Left hindlimb (tissue), 1 donor: ENCODE measurements around the gene MRPS10.
A peak's percentile ranks its signal among the peaks of the same experiment; 100 is the strongest.
"Not testable (repeated sequence)": the region's sequence is repeated elsewhere in the genome, so short reads cannot be mapped to it uniquely, and the experiment has no call there.

ENCODE experiments used
- DNase-seq: peaks from one replicate; pipeline ENCODE4 v3.0.0-alpha.2; 2018

MRPS10 gene

DNA sequence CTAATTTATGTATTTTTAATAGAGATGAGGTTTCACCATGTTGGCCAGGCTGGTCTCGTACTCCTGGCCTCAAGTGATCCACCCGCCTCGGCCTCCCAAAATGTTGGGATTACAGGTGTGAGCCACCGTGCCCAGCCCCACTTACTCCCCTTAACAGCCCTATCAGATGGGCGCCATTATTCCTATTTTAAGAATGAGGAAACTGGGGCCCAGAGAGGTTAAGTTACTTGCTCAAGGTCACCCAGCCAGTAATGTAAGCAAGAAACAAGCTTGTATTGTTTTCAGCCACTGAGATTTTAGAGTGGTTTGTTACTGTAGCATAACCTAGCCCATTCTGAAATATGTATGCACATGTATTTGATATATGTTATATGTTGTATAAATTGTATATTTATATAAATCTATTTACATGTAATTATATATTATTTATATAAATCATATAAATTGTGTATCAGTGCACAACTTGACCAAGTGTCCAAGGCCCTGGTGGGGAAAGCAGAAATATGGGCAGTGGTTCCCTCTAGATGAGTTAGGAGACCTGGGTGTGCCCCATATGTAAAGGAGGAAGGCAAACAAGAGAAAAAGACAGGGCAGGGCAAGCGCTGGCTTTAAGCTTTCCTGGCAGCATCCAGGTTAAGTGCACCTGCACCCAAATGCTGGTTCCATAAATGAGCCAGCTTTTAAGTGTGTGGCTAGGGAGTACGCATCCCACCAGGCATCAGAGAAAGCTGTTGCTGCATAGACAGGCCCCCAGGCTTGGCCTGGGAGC, 45.7 kb downstream of the MRPS10 start:
- DNase-seq = no peak

DNA sequence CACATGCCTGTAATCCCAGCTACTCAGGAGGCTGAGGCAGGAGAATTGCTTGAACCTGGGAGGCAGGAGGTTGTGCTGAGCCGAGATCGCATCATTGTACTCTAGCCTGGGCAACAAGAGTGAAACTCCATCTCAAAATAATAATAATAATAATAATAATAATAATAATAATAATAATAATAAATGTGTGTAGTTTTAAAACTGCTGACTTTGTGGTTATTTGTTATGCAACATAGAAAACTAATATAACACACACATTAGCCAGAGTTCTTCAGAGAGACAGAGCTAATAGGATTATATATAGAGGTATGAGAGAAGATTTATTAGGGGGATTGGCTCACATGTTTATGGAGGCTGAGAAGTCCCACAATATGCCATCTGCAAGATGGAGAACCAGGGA, 47.9 kb downstream of the MRPS10 start:
- DNase-seq = not testable (repeated sequence)

DNA sequence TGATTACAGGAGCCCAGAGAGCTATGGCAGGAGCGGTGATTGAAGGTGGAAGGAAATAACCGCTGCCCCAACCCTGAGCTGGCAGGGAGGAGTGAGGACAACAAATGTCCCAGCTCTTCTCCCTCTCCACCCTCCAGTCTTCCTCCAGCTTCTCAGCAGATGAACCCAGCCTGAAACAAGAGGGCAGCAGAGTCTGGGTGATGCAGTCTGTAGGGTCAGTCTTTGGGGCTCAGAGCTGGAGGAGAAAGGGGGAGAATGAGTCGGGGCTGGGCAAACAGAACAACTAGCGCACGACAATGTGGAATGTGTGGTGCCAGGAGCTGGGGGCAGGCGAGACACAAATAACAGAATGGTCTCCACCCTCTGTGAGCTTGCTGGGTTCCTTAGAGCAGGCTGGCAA, 49.0 kb downstream of the MRPS10 start:
- DNase-seq = no peak

DNA sequence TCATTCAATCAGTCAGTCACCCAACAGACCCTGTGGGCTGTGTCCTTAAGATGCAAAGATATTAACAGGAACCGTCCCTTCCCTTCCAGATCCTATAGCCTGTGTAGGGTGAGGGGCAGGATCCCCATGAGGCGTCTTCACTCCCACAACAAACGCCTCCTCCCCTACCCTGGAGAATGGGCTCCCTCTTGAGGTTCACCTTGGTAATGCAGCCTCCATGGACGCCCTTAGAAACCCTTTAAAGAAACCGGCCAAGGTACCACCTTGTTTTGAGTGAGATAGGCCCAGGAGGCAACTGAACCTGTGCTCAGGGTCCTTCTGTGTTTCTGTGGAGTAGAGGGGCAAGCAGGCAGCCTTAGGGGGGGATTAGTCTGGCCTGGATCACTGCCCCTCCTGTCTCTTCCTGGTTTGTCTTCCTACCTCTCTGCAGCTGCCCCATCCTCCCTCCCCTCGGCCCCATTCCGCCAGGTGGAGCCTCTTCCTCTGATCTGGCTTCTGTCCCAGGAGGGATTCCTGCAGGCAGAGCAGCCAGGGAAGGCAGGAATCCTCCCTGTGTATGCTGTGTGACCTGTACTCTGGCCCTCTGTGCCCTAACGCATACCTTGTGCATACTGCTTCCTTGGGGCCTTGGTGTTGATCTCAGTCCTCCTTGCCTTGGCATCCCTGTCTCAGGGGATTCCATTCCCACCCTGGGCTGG, 51.1 kb downstream of the MRPS10 start:
- peak; percentile 63 for DNase-seq

DNA sequence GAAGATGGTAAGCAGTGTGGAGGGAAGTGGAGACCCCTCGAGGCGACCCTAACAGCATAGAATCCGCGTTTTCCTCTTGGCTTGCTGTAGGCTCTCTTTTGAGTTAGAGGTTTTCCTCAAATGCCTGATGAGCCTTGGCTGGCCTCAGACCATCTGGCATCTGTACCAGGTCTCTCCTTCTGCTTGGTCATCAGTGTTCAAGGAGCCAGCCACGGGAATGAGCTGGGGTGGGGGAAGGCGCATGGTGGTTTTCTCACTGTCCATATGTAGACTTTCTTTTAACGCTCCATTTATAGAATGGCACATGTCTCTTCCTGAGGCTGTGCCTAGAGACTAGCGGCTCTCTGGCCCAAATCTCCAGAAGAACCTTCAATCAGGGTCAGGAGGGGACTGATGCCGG, 52.6 kb downstream of the MRPS10 start:
- no peak for DNase-seq

DNA sequence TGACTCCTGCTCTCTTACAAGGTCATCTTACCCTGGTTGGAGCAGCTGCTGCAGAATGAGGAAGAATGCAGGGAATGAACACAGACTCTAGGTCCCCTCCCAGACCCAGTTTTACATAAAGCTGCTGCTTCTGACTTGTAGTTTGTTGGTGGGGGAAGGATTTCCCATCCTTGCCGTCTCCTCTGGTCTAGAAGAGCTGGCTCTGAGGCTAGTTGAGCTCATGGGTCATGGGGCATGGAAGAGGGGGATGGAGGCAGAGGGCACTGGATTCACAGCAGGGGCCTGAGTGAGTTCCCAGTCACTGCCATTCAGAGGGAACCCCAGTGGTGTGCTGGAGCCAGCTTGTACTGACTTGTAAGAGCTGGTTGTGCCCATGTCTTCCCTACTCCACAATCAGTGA, 53.7 kb downstream of the MRPS10 start:
- DNase-seq = no peak

DNA sequence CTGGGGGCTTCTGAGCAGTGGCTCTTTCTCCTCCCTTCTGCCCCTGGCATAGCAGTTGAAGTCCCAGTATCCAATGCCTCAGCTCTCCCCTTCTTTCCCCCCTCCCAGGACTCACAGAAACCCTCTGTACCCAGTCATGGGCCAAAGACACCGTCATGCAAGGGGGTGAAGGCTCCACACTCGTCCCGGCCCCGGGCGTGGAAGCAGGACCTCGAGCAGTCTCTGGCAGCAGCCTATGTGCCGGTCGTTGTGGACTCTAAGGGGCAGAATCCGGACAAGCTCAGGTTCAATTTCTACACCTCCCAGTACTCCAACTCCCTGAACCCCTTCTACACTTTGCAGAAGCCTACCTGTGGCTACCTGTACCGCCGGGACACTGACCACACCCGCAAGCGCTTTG, 54.8 kb downstream of the MRPS10 start:
- no peak for DNase-seq

DNA sequence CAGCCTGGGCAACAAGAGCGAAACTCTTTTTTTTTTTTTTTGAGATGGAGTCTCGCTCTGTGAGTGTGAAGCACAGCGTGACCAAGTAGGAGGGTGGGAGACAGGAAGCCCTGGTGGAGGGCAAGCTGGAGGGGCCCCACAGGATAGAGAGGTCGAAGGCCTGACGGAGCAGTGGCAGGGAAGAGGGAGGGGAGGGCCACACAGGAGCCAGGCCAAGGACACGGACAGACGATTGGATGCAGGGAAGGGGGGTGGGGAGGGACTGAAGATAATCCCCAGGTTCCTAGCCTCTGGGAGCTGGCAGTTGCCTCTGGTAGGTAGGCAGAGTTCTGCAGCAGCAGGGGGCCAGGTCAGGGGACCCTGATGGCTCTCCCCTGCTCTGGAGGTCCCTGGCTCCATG, 55.3 kb downstream of the MRPS10 start:
- no peak for DNase-seq

DNA sequence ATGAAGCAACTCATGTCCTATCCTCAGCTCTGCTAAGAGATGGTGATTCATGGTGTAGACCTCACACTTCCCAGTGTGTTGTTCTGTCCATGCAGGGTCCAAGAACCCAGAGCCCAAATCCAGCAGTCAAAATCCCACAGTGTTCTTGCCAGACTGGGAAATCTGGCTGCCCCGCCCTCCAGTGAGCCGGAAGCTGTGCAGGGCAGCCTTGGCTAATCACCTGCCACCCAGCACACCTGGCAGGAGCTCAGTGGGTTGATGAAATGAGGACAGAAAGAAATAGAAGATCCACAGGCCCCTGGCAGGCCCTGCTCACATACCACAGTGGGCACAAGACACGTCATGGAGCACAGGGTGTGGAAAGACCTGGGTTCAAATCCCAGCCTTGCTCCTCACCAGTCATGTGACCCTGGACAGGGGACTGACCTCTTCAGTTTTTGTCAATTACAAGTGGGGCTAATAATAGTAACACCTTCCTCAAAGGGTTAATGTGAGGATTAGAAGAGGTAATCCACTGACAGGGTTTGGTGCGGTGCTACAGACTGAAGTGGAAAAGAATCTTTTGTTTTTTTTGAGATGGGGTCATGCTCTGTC, 58.1 kb downstream of the MRPS10 start:
- no peak for DNase-seq

DNA sequence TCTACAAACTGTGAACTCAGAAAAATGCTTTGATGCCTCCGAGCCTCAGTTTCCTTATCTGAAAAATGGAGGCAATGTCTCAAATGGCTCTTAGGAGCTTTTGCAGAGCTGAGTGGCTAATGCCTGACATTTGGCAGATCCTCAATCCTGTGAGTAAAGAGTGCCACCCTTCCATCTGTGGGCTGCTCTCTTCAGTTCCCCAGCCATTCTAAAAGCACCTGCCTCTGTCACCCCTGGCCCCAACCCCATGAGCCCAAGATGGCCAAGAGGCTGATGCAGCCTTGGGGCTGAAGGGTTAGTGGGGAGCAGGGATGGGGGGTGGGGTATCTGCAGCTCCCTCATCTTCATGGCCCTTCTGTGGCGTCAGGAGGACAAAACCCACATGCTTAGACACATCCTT, 59.0 kb downstream of the MRPS10 start:
- no peak for DNase-seq

DNA sequence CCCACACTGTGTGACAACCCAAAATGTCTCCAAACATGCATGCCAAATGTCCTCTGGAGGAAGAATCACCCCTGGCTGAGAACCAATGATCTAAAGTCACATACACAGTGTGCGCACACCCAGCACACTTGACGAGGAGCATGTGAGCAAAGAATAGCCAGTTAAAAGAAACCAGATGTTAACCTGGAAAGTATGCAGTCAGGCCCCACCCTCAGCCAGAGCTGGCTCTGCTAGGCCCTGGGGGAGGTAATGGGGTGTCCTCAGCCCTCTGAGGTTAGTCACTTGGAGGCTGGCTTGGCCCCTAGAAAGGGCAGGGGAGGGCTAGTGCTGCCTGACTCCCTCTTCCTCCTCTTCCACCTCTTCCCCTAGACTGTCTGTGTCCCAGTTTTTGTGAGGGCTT, 59.6 kb downstream of the MRPS10 start:
- no peak for DNase-seq
